Measurements from ENCODE around the gene IRF9. TPM values are rescaled to one million over a fixed set of nuclear protein-coding genes. Genes with fewer than 3 reads are reported as not detected.

Gene IRF9
- total and polyA plus RNA-seq, 2 experiments from 2014 or later: 8.2 to 8.4 TPM

DNA sequence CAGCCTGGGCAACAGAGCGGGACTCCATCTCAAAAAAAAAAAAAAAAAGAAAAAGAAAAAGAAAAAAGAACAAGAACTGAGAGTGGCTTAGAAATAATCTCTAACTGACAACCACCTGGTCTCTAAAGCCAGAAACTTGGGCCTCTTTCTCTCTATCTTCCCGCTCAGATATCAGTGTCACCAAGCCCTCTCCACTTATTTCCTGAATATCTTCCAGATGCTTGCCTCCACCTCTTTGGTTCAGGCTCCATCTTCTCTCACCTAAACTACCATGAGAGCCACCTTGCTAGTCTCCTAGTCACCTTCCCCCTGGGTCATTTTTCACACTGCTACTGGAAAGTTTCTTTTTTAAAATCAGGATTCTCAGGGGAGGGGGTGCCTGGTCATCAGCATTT, 36.0 kb downstream of the IRF9 start (continued):
- TF ChIP-seq ZNF462 (CRISPR knock-in tag; IDR thresholded peaks at IDR 0.05) (no peak), POLR2AphosphoS5 (IDR thresholded peaks at IDR 0.05; ENCODE audit: low read depth) (no peak), JUNB (IDR thresholded peaks at IDR 0.05; ENCODE audit: unreplicated experiment) (no peak)

GRCh38 chr14:24198814-24199524, 37.9 kb downstream of the IRF9 start:
- H3K27me3 ChIP-seq (ENCODE audit: insufficient read depth): no peaks in the 10 kb centered on the region
- Mint-ChIP-seq H3K27ac (peak overlapping the region; percentile 54; the same call in 1 of the 2 replicates), H3K27me3 (ENCODE audit: insufficient read depth, low read depth, poor library complexity) (peaks cover 24% of the 10 kb centered on the region), H3K4me3 (no peak overlapping the region; the same call in 2 of the 3 replicates), H3K9me3 (peaks cover 35% of the 10 kb centered on the region), H3K36me3 (ENCODE audit: low read depth) (peaks cover 59% of the 10 kb centered on the region), H3K4me1 (peaks cover 43% of the 10 kb centered on the region)
- peaks cover 21% of the 10 kb centered on the region for H3F3A ChIP-seq (replicated peaks; ENCODE audit: low read depth)
- 0 out of 2 replicates have a peak, but pooled peaks cover 11% of the 10 kb centered on the region for H3K36me3 ChIP-seq (ENCODE audit: insufficient read depth)
- no peak overlapping the region for H3K4me3 ChIP-seq
- no peaks in the 10 kb centered on the region for H3K9me2 ChIP-seq (ENCODE audit: insufficient read depth)
- ATAC-seq (no peak), DNase-seq (ENCODE audit: low spot score) (no peak)
- H2AFZ ChIP-seq: no peak overlapping the region
- H3K27ac ChIP-seq (ENCODE audit: low read depth): no peak overlapping the region
- no peaks in the 10 kb centered on the region; the same call in 1 of the 2 replicates for H4K20me1 ChIP-seq (replicated peaks; ENCODE audit: insufficient read depth)
- H3K4me1 ChIP-seq (ENCODE audit: insufficient read depth): peaks cover 15% of the 10 kb centered on the region
- H3K79me2 ChIP-seq (replicated peaks; ENCODE audit: insufficient read depth): 0 out of 2 replicates have a peak, but pooled peaks cover 6% of the 10 kb centered on the region
- H3K4me2 ChIP-seq: no peak overlapping the region
- no peak for TF ChIP-seq CREB1 (CRISPR knock-in tag; IDR thresholded peaks at IDR 0.05; ENCODE audit: low read depth)
- TF ChIP-seq REST (IDR thresholded peaks at IDR 0.05; ENCODE audit: unreplicated experiment): no peak
- TF ChIP-seq CTCF (conservative IDR thresholded peaks at IDR 0.05; ENCODE audit: low read depth in 2 of 2): no peak
- TF ChIP-seq EZH2phosphoT487 (IDR thresholded peaks at IDR 0.05; ENCODE audit: unreplicated experiment): no peak

Measured in GM23338 (cell line).